VCaP (cell line): ENCODE measurements around the gene TMEM214.

ENCODE experiments used
- H3K27ac ChIP-seq: fragments of 450-650 bp; 2 replicates; pipeline ENCODE4 v1.5.1; 2017
- TF ChIP-seq, protein P1 (sequence below): fragments of 450-650 bp; conservative IDR thresholded peaks from 2 replicates; pipeline ENCODE4 v1.5.1; 2017; ENCODE audit warnings: mild to moderate bottlenecking, moderate library complexity

The TMEM214 gene

DNA sequence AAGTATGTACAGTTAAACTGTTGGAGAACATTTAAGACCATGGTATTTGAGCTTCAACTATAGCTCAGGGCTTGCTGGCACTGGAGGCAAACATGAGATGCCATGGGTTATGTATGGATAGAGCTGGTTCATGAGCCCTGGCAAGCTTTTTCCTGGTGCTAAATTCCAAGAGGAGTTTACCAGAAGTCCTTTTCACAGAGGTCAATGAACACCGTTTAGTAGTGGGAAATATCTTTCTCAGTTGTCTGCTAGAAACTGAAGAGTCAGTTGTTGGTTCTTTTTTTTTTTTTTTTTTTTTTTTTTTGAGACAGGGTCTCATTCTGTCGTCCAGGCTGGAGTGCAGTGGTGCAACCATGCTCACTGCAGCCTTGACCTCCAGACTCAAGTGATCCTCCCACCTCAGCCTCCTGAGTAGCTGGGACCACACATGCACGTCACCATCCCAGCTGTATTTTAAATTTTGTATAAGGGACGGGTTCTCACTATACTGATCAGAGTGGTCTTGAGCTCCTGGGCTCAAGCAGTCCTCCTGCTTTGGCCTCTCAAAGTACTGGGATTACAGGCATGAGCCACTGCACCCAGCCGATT lies 55.2 kb downstream of the TMEM214 start:
- TF ChIP-seq, protein P1, sequence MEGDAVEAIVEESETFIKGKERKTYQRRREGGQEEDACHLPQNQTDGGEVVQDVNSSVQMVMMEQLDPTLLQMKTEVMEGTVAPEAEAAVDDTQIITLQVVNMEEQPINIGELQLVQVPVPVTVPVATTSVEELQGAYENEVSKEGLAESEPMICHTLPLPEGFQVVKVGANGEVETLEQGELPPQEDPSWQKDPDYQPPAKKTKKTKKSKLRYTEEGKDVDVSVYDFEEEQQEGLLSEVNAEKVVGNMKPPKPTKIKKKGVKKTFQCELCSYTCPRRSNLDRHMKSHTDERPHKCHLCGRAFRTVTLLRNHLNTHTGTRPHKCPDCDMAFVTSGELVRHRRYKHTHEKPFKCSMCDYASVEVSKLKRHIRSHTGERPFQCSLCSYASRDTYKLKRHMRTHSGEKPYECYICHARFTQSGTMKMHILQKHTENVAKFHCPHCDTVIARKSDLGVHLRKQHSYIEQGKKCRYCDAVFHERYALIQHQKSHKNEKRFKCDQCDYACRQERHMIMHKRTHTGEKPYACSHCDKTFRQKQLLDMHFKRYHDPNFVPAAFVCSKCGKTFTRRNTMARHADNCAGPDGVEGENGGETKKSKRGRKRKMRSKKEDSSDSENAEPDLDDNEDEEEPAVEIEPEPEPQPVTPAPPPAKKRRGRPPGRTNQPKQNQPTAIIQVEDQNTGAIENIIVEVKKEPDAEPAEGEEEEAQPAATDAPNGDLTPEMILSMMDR = no peak
- H3K27ac ChIP-seq = no peak overlapping the region

DNA sequence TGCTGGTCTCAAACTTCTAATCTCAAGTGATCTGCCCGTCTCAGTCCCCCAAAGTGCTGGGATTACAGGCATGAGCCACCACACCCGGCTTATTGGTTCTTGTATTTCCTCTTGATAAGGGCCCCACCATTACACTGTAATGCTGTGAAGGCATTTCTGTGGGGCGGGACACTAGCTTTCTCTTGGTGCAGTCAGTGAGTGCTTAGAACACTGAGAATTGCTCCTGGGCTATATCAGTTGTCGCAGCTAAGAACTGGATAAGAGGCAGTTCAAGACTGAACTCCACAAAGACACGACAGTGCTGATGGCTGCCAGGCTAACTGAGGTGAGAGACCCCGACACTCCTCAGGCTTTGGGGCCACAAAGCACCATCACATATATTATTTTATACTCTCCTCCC lies 55.9 kb downstream of the TMEM214 start:
- no peak overlapping the region for H3K27ac ChIP-seq
- TF ChIP-seq, protein P1 = no peak

DNA sequence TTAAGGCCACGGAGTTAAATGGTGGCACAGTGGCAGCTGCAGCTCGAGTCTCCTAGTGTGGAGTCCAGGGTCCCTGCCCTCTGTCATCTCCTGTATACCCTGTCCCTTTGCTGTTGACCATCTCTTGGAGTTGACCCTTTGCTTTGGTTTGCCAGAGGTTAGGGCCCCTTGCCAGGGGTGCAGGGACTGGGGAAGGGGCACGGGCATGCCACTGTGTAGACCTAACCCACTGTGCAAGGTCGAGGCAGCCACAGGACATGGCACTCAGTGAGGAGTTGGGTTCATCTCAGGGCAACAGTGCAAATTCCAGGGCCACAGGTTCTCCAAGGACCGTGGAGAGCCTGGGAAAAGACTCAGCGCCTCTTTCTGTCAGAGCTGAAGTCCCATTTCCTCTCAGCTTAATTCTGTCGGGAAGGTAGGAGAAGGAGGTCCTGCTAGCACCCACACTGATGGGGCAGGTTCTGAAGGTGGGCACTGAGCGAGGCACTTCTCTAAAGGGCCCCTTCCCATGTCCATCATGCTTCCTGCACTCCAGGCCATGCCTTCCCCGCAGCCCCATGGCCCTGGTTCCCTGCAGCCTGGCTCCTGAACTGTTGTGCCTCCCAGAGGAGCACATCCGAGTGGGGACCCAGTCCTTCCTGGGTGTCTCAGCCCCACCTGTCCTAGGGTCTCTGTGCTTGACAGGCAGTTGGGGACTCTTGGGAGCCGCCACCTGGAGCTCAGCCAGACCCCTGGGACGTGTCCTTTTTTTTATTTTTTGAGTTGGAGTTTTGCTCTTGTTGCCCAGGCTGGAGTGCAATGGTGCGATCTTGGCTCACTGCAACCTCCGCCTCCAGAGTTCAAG lies 56.6 kb downstream of the TMEM214 start:
- TF ChIP-seq, protein P1 = no peak
- no peak overlapping the region for H3K27ac ChIP-seq
